ENCODE measurements around the gene SH2D4B.
A peak's percentile ranks its signal among the peaks of the same experiment; 100 is the strongest.

SH2D4B gene

DNA sequence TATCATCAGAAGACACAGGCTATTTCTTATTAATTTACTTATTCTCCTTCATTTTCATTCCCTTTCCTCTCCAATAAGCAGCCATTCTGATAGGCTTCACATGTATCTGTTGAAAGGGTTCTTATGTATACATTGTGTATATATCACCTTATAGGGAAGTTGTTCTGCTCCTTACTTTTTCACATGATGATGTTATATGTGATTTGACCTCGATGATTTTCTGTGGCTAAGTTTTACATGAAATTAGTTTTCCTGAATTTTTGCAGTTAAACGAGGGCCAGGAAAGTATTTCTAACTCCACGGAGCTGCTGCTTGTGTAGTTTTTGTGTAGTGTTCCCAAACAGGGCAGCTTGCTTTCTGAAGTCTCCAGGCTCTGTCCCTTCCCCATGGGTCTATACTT, 84.5 kb downstream of the SH2D4B start:
- no peak overlapping the region for H3K27ac ChIP-seq
- no peaks in the 10 kb centered on the region for H3K4me1 ChIP-seq (ENCODE audit: control insufficient read depth in 1 of 2, insufficient read depth in 1 of 2, low read depth in 1 of 2, low read length in 1 of 2)
- TF ChIP-seq, protein P1, sequence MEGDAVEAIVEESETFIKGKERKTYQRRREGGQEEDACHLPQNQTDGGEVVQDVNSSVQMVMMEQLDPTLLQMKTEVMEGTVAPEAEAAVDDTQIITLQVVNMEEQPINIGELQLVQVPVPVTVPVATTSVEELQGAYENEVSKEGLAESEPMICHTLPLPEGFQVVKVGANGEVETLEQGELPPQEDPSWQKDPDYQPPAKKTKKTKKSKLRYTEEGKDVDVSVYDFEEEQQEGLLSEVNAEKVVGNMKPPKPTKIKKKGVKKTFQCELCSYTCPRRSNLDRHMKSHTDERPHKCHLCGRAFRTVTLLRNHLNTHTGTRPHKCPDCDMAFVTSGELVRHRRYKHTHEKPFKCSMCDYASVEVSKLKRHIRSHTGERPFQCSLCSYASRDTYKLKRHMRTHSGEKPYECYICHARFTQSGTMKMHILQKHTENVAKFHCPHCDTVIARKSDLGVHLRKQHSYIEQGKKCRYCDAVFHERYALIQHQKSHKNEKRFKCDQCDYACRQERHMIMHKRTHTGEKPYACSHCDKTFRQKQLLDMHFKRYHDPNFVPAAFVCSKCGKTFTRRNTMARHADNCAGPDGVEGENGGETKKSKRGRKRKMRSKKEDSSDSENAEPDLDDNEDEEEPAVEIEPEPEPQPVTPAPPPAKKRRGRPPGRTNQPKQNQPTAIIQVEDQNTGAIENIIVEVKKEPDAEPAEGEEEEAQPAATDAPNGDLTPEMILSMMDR (IDR thresholded peaks at IDR 0.05): no peak
- no peaks in the 10 kb centered on the region for H3K9me3 ChIP-seq
- H3K4me3 ChIP-seq (ENCODE audit: low read depth in 1 of 2, low read length in 1 of 2): no peak overlapping the region
- no peaks in the 10 kb centered on the region for H3K36me3 ChIP-seq
- H3K27me3 ChIP-seq: no peaks in the 10 kb centered on the region

DNA sequence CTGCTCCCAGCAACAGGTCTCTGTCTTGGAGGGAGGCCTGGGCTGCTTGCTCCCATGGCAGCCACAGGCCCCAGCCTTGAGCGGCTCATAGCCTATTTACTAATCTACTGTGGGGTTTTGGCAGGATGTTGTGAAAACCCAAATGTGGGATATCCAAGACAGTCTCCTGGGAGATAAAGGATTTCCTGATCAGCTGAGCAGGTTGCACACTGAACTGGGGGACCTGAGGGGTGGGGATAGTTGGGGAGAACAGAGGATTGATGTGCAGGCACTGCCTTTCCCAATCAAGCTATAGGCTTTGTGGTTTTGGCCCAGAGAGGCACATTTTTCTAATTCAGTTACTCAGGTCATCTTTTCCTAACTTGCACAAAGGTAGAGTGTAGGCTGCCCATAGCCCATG, 92.6 kb downstream of the SH2D4B start:
- peaks cover 51 to 54% of the 10 kb centered on the region in 2 experiments for H3K4me1 ChIP-seq (ENCODE audit: control insufficient read depth in 1 of 2, insufficient read depth in 1 of 2, low read depth in 1 of 2, low read length in 1 of 2)
- H3K4me3 ChIP-seq (ENCODE audit: low read depth in 1 of 2, low read length in 1 of 2): no peak overlapping the region
- no peaks in the 10 kb centered on the region for H3K27me3 ChIP-seq
- H3K27ac ChIP-seq: peak overlapping the region; percentile 88
- no peaks in the 10 kb centered on the region for H3K36me3 ChIP-seq
- TF ChIP-seq, protein P1 (IDR thresholded peaks at IDR 0.05): no peak
- no peaks in the 10 kb centered on the region for H3K9me3 ChIP-seq

DNA sequence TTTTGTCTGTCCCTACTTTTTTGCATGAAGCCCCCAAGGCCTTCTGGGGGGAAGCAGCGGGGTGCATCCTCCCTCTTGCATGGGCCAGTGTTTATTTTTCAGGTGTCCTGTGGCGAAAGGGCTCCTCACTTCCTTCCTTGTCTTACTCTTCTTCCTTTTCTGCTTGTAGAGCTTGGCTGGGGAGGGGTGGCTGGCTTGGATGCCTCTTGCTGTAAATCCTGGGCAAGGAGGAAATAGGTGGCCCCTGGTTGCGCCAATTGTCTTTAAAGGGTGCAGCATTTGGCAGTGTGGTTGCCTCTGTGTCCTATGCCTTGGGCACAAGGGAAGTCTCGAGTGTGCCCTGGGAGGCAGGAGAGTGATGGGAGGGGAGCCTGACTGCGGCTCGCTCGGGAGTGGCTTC, 95.0 kb downstream of the SH2D4B start:
- Histone ChIP-seq H3K9me3 (no peaks in the 10 kb centered on the region), H3K4me1 (ENCODE audit: control insufficient read depth in 1 of 2, insufficient read depth in 1 of 2, low read depth in 1 of 2, low read length in 1 of 2) (peaks cover 53 to 69% of the 10 kb centered on the region in 2 experiments), H3K27me3 (no peaks in the 10 kb centered on the region), H3K27ac (peak overlapping the region; percentile 88), H3K4me3 (ENCODE audit: low read depth in 1 of 2, low read length in 1 of 2) (peak overlapping the region; percentile 43 to 48), H3K36me3 (no peaks in the 10 kb centered on the region)
- TF ChIP-seq, protein P1 (IDR thresholded peaks at IDR 0.05): no peak

DNA sequence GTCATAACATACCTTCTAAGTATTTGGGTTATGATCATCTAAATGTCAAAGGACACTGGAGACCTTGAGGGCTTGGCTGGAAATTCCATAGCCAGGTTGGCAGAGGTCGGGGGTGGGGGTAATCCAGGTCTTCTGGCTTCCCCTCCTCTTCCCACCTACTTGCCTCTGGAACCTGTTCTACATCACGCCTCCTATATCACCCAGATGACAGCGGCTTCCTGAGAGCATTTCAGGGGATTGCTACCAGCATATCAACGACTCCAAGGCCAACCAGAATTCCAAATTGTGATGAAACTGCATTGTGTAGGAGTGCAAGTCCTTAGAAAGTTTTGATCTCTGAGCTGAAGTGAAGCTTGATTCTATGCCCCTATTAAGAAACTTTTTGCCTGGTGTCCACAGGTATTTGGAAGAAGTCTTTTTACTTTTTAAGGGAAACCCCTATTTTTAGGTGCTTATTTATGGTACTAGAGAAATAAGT, 95.7 kb downstream of the SH2D4B start:
- peak overlapping the region; percentile 88 for H3K27ac ChIP-seq
- H3K9me3 ChIP-seq: no peaks in the 10 kb centered on the region
- H3K4me3 ChIP-seq (ENCODE audit: low read depth in 1 of 2, low read length in 1 of 2): peak overlapping the region; percentile 43 to 48
- H3K27me3 ChIP-seq: no peaks in the 10 kb centered on the region
- H3K36me3 ChIP-seq: no peaks in the 10 kb centered on the region
- TF ChIP-seq, protein P1 (IDR thresholded peaks at IDR 0.05): no peak
- peaks cover 53 to 75% of the 10 kb centered on the region in 2 experiments for H3K4me1 ChIP-seq (ENCODE audit: control insufficient read depth in 1 of 2, insufficient read depth in 1 of 2, low read depth in 1 of 2, low read length in 1 of 2)

DNA sequence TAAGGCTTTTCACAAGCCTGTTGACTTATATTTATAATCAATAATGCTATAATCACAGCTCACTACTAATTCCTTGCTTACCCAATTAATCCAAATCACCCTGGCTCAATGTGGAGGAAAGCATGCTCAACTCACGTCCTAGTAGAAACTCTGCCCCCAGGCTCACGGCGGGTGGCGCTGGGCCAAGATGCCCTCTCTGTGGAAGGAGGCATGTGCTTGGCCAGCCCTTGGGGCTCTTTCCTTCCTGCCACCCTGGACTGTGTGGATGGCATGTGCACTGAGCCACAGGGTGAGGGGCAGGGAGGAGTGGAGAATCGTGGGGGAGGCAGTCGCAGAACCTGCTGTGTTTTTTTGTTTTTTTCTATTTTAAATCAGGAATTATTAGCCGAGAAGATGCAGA, 96.2 kb downstream of the SH2D4B start:
- H3K27me3 ChIP-seq: no peaks in the 10 kb centered on the region
- H3K9me3 ChIP-seq: no peaks in the 10 kb centered on the region
- TF ChIP-seq, protein P1 (IDR thresholded peaks at IDR 0.05): no peak
- H3K36me3 ChIP-seq: no peaks in the 10 kb centered on the region
- peaks cover 53 to 75% of the 10 kb centered on the region in 2 experiments for H3K4me1 ChIP-seq (ENCODE audit: control insufficient read depth in 1 of 2, insufficient read depth in 1 of 2, low read depth in 1 of 2, low read length in 1 of 2)
- H3K27ac ChIP-seq: peak overlapping the region; percentile 88
- H3K4me3 ChIP-seq (ENCODE audit: low read depth in 1 of 2, low read length in 1 of 2): no peak overlapping the region

DNA sequence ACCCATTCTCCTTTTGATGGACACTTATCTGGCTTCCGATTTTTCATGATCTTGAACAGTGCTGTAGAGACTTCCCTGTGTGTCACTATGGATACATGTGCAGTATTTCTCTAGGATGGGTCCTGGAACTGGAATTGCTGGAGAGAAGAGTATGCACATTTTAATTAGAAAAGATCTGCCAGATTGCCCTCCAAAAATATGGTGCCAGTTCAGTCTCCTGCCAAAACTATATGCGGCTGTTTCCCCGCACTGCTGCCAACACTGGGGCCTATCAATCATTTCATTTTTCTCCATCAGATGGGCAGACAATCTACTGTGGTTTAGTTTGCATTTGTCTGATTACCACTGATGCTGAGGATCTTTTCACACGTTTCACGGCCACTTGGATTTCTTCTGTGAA, 105.0 kb downstream of the SH2D4B start:
- Histone ChIP-seq H3K27me3 (no peaks in the 10 kb centered on the region), H3K9me3 (no peaks in the 10 kb centered on the region), H3K4me3 (ENCODE audit: low read depth in 1 of 2, low read length in 1 of 2) (no peak overlapping the region), H3K27ac (no peak overlapping the region), H3K4me1 (ENCODE audit: control insufficient read depth in 1 of 2, insufficient read depth in 1 of 2, low read depth in 1 of 2, low read length in 1 of 2) (peaks cover 0 to 7% of the 10 kb centered on the region in 2 experiments), H3K36me3 (no peaks in the 10 kb centered on the region)
- TF ChIP-seq, protein P1 (IDR thresholded peaks at IDR 0.05): no peak

Data from neutrophil (primary cell).